Large intestine (tissue), 3 donors: ENCODE data around the gene SHROOM1. TPM values are rescaled to one million over a fixed set of nuclear protein-coding genes. Genes with fewer than 3 reads are reported as not detected.

Source experiments
- DNase-seq, 2 donors: peaks; one replicate each; pipeline versions ENCODE4 v3.0.0 to v3.0.0-alpha.2; 2013
- H3K27ac ChIP-seq: one replicate; pipeline ENCODE4 v1.5.1; 2013; ENCODE audit warnings: low read length
- H3K27me3 ChIP-seq: 2 replicates; pipeline ENCODE4 v1.6.1; 2013; ENCODE audit warnings: low read length; ENCODE audit not compliant: control insufficient read depth, insufficient read depth
- H3K36me3 ChIP-seq: 2 replicates; pipeline ENCODE4 v1.6.1; 2013; ENCODE audit warnings: low read length; ENCODE audit not compliant: control insufficient read depth, insufficient read depth
- H3K4me1 ChIP-seq: one replicate; pipeline ENCODE4 v1.6.1; 2013; ENCODE audit warnings: low read length; ENCODE audit not compliant: control insufficient read depth, insufficient read depth
- H3K4me3 ChIP-seq: one replicate; pipeline ENCODE4 v1.5.1; 2013; ENCODE audit warnings: low read length
- H3K9me3 ChIP-seq: one replicate; pipeline ENCODE4 v1.6.1; 2013; ENCODE audit warnings: mild to moderate bottlenecking, low read depth, low read length, moderate library complexity; ENCODE audit not compliant: control insufficient read depth
- WGBS: methylation state at CpG from one replicate; pipeline ENCODE4 v1.1.5; 2013; ENCODE audit warnings: low lambda C conversion rate; ENCODE audit not compliant: insufficient coverage; 5-methylcytosine and 5-hydroxymethylcytosine counted together
- polyA plus RNA-seq: library from polyadenylated mRNA; unstranded; fragments of 120-200 nt; gene quantifications from one replicate; pipeline ENCODE4 v1.2.1, GENCODE V29; 2013

SHROOM1 gene
- polyA plus RNA-seq, 1 donor: 15.9 TPM

DNA sequence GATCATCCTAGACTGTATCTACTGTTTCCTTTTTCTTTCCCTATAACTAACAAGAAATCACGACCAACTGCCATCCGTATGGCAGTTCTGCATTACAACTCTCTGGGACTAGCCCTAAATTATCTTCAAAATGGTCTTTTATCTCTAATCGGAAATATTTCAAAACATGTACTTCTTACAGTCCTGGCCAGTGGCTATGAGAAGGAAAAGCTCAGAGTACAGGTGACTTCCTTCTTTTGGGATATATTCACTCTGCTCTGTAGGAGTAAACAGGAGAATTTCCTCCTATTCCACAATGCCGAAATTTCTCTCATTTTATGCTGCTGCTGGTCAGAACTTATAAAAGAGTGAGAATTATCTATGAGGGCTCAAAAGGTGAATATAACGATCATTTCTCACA is 51.6 kb downstream of the SHROOM1 start:
- 67% methylated on average over 3 of the region's 5 CpGs for WGBS
- H3K9me3 ChIP-seq: no peaks in the 10 kb centered on the region
- no peak overlapping the region for H3K4me3 ChIP-seq
- peaks cover 9% of the 10 kb centered on the region for H3K4me1 ChIP-seq
- no peaks in the 10 kb centered on the region for H3K36me3 ChIP-seq
- no peak overlapping the region for H3K27ac ChIP-seq
- H3K27me3 ChIP-seq: no peaks in the 10 kb centered on the region
- no peak for DNase-seq

DNA sequence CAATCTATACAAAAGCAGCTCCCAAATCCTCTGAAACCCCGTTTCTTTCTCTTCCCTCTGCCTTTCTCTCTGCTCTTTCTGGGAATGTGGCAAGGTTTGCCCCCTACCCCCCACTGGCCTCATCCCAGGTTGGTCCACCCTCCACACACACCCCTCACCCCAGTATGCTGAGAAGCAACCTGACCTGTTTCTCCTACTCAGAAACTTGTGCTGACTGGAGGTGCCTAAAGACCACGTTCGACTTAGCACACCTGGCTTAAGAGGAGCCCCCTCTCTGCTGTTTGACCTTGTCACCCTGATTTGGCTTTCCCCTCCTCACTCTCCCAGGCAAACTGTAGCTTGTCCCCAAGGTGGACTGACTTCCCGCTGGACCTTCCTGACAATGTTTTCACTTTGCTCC is 52.3 kb downstream of the SHROOM1 start:
- H3K4me1 ChIP-seq: peaks cover 9% of the 10 kb centered on the region
- no peaks in the 10 kb centered on the region for H3K27me3 ChIP-seq
- no CpG with 5 or more reads among the region's 4 CpGs for WGBS
- DNase-seq: no peak
- H3K36me3 ChIP-seq: no peaks in the 10 kb centered on the region
- no peaks in the 10 kb centered on the region for H3K9me3 ChIP-seq
- peak overlapping the region; percentile 93 for H3K4me3 ChIP-seq
- no peak overlapping the region for H3K27ac ChIP-seq

DNA sequence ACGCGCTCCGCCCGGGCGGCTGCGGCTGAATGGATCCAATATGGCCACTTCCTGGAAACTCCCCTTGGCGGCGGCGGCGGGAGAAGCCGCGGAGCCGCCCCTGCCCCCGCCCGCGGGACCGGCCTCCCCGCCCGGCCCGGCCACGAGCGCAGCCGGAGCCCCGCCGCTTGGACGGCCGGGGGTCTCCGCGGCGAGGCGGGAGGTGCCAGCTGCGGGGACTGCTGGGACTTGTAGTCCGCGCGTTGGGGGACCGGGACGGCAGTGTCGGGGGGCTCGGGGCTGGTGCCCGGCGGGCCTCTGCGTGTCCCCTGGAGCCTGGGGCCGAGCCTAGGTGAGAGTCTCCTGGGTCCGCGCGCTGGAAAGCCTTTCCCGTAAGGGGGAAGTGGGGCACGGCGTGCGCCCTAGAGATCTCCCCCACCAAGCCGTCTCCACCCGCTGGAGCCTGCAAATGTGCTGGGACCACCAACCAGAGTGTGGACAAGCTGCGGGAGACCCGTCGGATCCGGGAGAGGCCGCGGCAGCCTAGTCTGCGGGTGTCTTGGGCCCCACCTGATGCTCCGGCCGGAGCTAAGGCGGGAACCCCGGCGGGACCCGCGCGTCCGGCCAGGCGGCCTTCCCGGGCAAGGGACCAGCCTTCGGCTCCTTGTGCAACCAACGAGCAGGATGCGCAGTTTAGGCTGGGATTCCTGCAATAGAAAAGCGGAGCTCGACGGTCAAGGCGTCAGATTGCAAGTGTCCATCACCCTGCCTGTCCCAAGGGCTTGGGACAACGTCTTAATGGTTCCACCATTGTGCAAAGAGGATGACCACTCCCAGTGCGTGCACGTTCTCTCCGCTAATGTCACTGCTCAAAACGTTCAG is 53.0 kb downstream of the SHROOM1 start, which contains the start of gene SEPTIN8:
Gene SEPTIN8 (minus strand): TSS at position 31 of the 861 bp plus-strand sequence. CDS start 102 bp downstream, outside the sequence.
- WGBS: no CpG with 5 or more reads among the region's 82 CpGs
- no peaks in the 10 kb centered on the region for H3K36me3 ChIP-seq
- H3K4me3 ChIP-seq: peak within 1 kb of the TSS; percentile 93
- no peaks in the 10 kb centered on the region for H3K27me3 ChIP-seq
- H3K4me1 ChIP-seq: peaks cover 9% of the 10 kb centered on the region
- H3K9me3 ChIP-seq: no peaks in the 10 kb centered on the region
- no peak within 1 kb of the TSS for H3K27ac ChIP-seq
- DNase-seq: peak in 1 of 2 donors; percentile 59

DNA sequence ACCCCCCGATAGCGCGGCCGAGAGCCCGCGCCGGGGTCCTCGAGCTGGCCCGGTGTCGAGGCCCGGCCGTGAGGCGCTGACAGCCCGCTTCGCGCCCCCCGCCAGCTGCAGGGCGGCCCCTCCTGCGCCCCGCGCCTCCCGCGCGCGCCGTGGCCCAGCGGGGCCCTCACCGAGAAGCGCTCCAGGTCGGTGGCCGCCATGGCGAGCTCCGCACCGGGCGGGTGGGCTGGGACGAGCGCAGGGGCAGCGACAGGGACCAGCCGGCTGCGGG is 53.6 kb downstream of the SHROOM1 start:
- no peaks in the 10 kb centered on the region for H3K36me3 ChIP-seq
- DNase-seq: no peak
- peaks cover 9% of the 10 kb centered on the region for H3K4me1 ChIP-seq
- H3K4me3 ChIP-seq: peak overlapping the region; percentile 93
- no peaks in the 10 kb centered on the region for H3K27me3 ChIP-seq
- no peak overlapping the region for H3K27ac ChIP-seq
- H3K9me3 ChIP-seq: no peaks in the 10 kb centered on the region
- no CpG with 5 or more reads among the region's 40 CpGs for WGBS

DNA sequence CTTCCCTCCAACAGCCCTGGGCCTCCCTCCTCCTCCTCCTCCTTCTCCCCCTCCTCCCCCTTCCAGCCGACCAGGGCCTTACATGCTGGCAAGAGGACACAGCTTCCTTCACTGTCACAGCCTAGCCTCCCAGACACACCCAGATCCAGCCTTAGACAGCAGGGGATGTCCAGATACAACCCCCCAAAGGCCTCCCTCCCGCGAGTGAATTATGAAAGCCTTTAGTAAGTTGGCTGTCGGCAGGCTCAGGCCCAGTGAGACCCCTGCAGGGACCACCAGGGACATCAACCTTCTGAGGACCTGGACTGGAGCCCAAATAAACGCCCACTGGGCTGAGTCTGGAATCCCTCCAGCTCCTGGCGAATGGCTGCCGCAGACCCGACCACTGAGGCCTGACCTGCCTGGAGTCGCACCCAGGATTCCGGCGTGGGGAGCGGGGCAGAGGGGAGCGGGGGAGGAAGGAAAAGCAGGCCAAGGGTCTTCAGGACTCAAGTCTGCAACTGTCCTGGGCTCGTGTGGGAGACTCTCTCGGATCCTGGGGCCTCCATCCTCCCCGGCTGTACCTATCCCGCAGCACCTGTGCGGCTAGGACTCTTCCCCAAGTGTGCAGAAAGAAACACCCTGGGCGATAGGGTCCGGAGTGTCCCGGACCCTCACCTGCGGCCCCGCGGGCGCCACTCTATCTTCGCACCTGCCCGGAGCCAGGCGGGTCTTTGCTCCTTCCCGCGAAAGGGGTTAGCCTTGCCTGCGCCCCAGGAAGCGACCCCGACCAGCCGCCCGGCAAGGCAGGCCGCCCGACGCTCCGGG is 54.1 kb downstream of the SHROOM1 start:
- H3K4me1 ChIP-seq: peaks cover 9% of the 10 kb centered on the region
- no peaks in the 10 kb centered on the region for H3K36me3 ChIP-seq
- H3K27ac ChIP-seq: no peak overlapping the region
- no peaks in the 10 kb centered on the region for H3K9me3 ChIP-seq
- H3K27me3 ChIP-seq: no peaks in the 10 kb centered on the region
- WGBS: no CpG with 5 or more reads among the region's 39 CpGs
- peak overlapping the region; percentile 63 for H3K4me3 ChIP-seq
- peak in 1 of 2 donors; percentile 63 for DNase-seq

DNA sequence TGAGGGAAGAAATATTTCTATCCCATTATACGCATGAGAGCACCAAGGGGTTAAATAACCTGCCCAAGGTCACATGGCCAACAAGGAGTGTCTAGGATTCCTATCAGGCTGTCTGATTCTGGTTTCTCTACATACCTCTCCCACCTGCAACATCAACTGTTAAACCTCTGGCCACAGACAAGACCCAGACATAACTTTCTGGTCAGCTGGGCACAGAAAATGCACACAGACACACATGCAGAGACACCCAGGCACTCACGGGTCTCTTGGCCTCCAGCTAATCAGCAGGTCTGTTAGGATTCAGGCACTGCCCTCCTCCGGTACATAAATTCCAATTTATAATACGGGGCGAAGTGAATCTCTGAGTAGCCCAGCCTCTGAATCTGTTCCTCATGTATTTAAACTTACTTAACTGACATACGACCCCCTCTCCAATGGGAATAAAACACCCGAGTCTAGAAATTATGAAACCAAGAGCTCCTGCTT is 54.9 kb downstream of the SHROOM1 start:
- Histone ChIP-seq H3K36me3 (no peaks in the 10 kb centered on the region), H3K4me1 (peaks cover 9% of the 10 kb centered on the region), H3K27ac (no peak overlapping the region), H3K27me3 (no peaks in the 10 kb centered on the region), H3K4me3 (peak overlapping the region; percentile 63), H3K9me3 (no peaks in the 10 kb centered on the region)
- DNase-seq: peak in 1 of 2 donors; percentile 36
- WGBS: no CpG with 5 or more reads among the region's 7 CpGs

DNA sequence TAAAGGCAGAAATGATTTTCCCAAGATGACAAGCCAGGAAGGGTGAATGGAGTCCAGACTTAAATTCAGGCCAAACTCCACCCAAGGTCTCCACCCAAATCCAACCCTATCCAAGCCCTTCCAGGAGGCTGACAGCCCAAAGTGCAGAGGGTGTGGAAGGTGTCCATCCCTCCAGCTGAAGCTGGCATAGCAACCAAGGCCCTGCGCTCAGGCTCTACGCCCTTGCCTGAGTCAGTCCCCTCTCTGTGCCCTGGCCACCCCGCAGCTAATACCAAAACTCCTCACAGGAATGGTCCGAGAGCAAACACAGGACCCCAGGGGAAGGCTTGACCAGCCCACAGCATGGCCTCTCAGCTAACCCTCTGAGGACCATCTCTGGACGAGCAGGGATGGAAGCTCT is 55.6 kb downstream of the SHROOM1 start:
- DNase-seq: no peak
- no peaks in the 10 kb centered on the region for H3K27me3 ChIP-seq
- peaks cover 9% of the 10 kb centered on the region for H3K4me1 ChIP-seq
- no peaks in the 10 kb centered on the region for H3K36me3 ChIP-seq
- H3K9me3 ChIP-seq: no peaks in the 10 kb centered on the region
- H3K4me3 ChIP-seq: no peak overlapping the region
- no peak overlapping the region for H3K27ac ChIP-seq
- no CpG with 5 or more reads among the region's 5 CpGs for WGBS

DNA sequence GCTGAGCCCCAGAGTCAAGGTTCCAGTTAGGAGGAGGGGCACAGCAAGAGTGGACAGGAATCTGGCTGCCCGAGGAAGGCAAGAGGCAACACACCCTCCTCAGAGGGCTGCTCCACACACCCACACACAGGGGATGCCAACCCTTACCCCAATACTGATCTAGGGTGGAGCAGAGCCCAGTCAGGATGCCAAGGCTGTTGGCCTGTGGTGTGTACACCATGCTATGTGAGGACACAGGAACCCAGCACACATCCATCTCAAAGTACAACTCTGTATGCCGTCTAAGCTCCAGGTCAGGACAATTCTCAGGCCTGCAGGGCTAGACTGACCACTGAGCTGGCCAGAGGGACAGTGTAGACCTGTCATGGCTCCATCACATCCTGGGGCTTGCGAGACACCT is 56.0 kb downstream of the SHROOM1 start:
- Histone ChIP-seq H3K4me3 (no peak overlapping the region), H3K36me3 (no peaks in the 10 kb centered on the region), H3K9me3 (no peaks in the 10 kb centered on the region), H3K27me3 (no peaks in the 10 kb centered on the region), H3K27ac (no peak overlapping the region), H3K4me1 (peaks cover 9% of the 10 kb centered on the region)
- no CpG with 5 or more reads among the region's 3 CpGs for WGBS
- no peak for DNase-seq

DNA sequence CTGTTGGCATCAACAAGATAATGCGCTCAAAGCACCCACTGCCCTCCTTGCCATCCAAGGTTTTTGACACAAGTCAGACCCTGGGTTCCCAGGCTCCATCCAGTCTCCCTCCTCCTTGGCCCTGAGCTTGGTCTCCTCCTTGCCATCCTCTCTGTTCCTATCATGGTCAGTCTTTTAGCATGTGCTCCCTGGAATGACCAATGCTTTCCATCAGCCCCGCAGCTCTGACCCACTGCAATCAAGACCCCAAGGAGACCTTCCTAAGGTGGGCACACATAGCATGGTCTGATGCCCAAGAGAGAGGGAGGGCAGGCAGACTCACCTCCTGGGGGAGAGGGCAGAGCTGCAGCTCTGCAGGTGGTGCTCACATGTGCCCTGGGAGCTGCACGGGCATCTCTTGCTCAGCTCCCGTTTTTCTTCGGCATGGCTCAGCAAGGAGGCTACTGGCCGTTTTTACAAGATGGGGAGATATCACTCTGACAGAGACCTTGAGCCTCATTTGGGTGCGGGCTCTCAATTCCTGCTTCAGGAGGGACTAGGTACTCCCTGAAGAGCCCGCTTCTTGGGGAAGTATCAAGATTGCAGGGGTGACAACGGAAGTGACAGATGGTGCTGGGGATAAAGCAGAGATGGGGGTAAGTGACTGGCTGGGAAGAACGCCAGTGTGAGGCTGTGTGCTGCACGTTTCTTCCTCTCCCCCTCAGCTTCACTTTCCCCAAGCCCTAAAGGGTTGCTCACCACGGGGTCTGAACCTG is 56.7 kb downstream of the SHROOM1 start:
- no CpG with 5 or more reads among the region's 12 CpGs for WGBS
- Histone ChIP-seq H3K4me3 (no peak overlapping the region), H3K27me3 (no peaks in the 10 kb centered on the region), H3K27ac (no peak overlapping the region), H3K4me1 (peaks cover 9% of the 10 kb centered on the region), H3K36me3 (no peaks in the 10 kb centered on the region), H3K9me3 (no peaks in the 10 kb centered on the region)
- no peak for DNase-seq

DNA sequence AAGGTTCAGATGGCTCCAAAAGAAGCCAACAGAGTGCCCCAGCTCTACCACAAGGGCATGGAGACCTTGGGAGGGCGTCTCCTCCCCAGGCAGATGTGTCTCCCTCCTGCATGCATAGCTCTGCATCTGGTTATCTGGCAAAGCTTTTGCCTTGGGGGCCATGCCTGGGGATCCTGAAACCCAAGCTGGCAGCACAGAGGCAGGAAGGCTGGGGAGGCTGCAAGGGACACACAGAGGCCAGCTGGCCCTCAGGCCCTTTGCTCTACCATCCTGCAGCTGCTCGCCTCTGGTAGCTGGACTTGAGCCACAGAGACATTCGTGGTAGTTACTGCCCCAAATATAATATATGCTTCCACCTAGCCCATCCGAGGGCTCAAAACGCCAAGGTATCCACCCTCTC is 57.3 kb downstream of the SHROOM1 start:
- no peak overlapping the region for H3K27ac ChIP-seq
- no peak for DNase-seq
- WGBS: 100% methylated on average over 1 of the region's 5 CpGs
- peaks cover 9% of the 10 kb centered on the region for H3K4me1 ChIP-seq
- H3K27me3 ChIP-seq: no peaks in the 10 kb centered on the region
- no peaks in the 10 kb centered on the region for H3K36me3 ChIP-seq
- no peak overlapping the region for H3K4me3 ChIP-seq
- H3K9me3 ChIP-seq: no peaks in the 10 kb centered on the region
